Activated CD4-positive, alpha-beta T cell treated with anti-CD3 and anti-CD28 coated beads, Interleukin-2, amount 50 U/mL, for 16 hours (primary cell): ENCODE results near the gene SMIM28.
A peak's percentile ranks its signal among the peaks of the same experiment; 100 is the strongest.
"Not testable (repeated sequence)": the region's sequence is repeated elsewhere in the genome, so short reads cannot be mapped to it uniquely, and the experiment has no call there.

Experiments used
- DNase-seq: peaks from one replicate; pipeline ENCODE4 v3.0.0-alpha.2; 2020

SMIM28 gene

DNA sequence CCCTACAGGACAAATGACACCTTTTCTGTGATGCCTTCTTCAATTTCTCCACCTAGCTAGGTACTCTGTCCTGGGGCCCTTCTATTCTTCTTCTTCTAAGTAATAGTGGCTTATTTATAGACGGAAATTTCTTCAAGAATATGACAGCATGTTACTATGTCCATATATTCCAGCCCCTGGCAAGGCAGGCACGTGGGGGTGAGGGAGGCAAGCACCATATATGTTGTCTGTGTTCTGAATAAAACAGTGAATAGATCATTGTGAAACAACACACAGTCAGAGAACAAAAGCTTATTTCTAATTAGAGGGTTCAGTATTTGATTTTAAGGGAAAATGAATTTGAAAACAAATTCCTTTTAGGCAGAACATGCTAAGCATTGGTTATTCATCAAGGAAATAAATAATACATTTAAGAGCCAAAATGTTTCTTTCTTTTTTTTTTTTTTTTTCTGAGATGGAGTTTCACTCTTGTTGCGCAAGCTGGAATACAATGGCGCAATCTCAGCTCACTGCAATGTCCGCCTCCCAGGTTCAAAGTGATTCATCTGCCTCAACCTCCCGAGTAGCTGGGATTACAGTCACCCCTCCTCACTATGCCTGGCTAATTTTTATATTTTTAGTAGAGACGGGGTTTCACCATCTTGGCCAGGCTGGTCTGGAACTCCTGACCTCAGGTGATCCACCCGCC is 32.5 kb downstream of the SMIM28 start:
- DNase-seq = no peak

DNA sequence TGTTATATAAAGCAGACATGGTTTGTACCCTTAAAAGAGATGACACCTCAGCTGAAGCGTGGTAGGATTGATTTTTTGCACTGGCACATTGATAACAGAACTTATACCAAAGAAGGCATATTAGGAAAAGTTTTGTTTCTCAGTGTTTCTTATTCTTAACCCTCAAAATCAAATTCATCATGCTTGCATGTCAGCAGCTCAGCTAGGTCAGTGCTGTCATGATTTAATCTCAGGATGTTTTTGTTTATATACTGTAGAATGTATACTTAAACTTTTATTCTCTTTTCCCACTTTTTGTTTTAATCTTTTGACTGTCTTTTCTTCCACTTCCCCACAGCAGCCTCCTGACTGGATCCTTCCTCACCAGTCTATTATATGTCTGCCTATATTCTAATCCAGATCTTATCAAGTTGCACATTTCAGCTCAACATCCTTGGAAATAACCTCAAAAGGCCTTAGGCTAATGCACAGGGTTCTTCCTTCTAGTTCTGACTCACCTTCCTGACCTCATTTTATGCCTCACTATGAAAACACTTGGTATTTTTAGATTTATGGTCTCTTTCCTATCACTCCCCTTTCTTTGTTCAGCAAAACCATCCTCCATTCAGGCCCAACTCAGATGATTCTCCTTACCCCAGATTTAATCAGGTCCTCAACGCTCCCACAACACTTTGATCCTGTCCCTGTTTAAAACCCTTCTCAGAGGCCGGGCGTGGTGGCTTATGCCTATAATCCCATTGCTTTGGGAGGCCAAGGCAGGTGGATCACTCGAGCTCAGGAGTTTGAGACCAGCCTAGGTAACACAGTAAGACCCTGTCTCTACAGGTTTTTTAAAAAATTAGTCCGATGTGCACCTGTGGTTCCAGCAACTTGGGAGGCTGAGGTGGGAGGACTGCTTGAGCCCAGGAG is 33.5 kb downstream of the SMIM28 start:
- peak; percentile 77 for DNase-seq

DNA sequence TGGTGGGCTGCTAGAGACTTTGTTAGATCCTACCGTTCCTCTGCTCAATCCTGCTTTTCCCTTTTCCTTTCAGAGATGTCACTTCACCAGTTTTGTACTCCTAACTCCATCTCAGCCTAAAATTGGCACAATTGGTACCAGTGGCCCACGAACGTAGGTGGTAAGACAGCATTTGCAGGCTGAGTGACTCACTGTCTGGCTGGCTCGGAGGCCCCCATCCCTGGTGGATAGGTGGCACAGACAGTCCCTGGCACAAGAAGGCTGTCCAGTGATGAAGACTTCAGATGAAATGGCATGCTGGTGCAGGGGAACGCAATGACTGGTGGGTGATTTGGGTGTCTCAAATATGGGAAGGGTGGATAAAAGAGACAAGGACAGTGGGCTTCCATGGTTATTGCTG is 37.4 kb downstream of the SMIM28 start:
- no peak for DNase-seq

DNA sequence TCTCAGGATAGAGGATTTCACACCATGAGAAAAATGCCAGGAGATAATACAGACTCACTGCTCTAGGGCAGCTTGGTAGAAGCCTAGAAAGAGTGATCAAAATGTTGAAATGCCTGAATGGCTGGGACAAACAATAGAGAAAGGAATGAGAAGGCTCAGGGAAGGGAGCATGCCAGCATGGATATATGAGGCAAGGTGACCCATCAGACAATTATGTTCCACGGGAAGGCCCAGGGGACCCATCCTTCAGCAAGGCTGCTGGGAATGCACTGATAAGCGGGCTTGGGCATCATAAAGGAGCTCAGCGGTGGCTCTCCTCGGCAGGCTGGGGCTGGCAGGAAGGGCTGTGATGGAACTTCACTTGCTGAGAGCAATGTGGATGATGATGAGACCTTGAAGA is 38.5 kb downstream of the SMIM28 start:
- DNase-seq = no peak

DNA sequence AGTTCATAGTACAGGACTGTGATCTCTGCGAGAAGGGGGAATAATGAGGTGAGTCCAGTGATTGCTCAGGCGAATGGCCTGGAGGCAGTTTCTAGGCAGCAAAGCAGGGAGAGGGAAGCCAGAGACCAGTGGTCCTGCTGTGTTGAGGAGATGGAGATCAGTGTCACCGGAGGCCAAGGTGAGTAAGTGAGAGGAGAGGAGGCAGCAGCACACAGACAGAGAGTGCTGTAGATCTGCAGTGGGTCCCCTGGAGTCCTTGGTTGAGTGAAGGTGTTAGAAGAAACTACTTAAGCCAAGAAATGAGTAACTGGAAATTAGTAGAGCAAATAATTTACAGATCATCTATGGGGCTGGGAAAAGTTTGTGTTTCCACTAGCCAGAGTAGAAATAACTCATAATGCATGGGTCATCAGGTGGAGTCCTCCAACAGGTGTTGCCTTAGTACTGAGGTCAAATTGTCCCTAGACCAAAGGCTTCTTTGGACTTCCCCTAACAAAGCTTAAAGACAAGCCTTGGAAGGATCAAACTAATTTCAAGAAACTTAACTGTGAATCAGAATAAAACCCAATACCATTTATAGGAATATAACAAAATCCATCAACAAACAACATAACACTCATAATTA is 39.9 kb downstream of the SMIM28 start:
- DNase-seq = no peak

DNA sequence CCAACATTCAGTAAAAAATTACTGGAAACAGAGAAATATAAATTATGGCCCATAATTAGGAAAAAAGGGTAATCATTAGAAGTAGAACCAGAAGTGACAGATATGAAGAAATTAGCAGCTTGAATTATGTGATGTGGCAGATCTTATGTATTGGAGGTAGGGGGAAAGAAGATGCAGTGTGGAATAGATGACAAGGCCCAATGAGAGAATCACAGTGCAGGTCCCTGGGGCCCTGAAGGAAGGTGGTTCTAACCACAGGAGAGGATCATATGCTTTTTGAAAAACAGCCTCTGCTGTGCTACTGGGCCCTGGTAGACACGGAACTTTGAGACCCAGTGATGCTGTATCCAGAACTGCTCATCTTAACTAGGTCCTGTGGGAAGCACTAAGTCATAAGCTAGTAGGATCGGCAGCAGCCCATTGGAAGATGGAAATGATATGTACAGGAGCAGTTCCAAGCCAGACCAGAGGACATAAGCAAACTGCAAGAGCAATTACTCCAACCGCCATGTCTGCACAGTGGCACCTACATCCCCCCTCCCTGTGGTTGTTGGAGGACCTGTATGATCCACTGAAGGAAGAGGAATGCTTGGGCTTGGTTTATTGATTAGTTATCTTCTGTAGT is 40.5 kb downstream of the SMIM28 start:
- DNase-seq = no peak

DNA sequence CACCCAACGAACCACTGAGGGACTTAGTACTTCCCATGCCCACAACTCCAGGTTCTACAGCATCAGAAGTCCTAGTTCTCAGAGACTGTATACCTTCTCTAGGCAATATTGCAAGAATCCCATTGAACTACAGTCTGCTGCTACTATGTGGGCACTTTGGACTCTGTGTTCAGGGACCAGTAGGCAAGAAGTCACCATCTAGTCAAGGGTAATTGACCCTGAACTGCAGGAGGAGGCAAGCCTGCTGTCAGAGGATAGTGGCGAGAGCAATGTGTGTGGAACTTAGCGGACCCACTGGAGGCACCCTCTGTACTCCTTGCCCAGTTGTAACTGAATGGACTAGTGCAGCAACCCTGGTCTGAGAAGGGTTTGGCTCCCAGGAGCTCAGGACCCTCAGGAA is 42.1 kb downstream of the SMIM28 start:
- DNase-seq = no peak

DNA sequence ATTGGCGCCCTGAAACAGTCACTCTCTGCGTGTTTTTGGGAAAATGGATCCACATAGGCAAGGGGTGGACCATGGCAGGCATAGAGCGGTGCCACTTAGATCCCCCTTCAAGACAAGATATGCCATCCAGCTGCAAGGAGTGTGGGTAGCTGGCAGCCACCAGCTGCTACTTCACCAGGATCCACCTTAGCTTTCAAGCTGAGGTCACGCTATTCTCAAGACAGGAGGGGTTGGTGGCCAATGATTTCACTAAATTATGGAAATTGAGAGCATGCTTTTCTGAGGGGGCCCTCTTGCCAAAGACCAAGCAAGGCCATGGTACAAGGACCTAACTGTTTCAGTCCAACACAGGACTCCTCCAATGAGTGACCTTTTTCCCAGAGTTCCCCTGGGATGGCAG is 42.7 kb downstream of the SMIM28 start:
- DNase-seq = no peak

DNA sequence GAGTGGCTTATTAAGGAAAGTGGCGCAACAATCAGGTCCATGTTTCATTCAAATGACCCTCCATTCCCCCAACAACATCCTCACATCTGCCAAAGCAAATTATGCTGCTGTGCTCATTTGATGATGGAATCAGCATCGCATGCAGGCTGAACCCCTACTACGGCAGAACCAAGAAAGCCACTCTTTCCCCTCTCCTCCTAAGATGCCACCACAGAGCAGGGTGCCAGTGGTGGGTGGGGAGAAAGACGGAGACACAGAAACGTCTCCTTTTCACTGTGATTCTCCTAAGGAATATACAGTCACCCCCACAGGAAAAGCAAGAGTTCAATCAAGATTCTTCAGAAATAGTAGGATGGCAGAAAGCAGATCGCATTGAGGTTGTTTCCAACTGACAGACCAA is 43.4 kb downstream of the SMIM28 start:
- no peak for DNase-seq

DNA sequence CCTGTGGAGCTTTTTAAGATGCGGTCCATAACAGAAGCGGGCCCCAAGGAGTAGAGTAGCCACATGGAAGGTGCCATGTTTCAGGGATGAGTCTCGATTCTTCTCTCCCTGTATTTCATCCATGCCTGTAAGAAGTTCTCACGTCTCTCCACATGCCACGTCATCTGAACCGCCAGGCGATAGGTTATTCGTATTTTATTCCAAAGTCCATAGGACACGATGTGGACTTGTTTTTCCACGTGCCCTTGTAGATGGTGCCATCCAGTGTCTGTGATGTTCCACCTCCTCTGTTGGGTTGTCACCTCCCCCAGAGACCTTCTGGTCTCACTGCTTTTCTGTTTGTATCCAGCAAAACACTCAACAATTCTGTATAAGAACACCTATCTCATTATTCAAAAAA is 43.9 kb downstream of the SMIM28 start:
- no peak for DNase-seq

DNA sequence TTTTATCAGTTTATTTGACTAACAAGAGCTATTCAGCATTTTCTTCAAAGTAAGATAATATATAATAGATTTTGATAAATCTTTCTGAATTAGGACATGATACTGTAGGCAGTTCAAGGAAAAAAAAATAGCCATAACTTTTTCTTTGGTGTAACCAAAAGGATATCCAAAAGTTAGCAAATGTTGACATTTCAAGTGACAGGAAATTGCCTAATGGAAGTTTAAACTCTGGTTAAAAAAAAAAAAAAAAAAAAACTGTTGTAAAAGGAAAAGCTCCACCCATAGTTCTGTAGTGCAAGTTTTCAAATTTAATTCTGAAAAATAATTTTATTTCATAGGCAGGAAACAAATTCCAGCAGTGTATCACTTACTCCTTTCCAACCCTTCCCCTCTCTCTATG is 45.2 kb downstream of the SMIM28 start:
- DNase-seq = no peak

DNA sequence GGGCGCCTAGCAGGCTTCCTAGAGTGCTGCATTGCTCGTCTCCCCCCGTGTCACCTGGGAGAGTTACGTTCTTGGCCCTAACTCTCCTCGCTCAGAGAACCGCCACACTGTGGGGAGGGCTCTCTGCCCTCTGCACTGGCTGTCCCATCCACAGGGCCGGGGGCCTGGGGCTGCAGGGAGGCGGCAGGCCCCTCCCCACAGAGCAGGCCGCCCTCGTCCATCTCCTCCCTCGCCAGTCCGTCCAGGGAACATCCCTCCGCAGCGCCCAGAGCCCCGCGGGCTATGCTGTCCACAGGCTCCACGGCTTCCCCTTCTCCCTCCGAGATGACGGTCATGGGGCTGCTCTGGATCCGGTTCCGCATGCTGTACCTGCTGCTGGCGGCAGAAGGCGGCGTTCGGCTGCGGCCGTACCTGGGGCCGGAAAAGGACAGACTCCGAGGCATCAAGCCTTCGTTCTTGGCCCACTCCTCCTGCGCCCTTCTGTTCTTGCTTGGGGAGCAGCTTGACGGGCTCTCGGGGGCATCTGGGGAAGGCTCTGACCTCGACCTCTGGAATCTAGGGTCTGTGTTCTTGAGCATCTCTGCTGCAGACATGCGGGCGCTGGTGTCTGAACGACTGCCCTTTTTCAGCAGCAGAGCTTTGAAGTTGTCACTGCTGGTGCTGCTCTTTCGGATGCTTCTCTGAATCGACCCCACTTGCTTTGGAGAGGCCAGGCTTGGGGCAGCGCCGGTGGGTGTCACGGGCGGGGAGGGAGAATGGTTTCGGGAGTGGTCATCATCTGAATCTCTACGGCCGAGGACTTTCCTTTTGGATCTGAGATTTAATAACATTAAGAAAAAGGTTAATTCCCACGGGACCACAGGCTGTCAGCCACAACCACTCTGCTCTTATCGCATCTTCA is 46.5 kb downstream of the SMIM28 start:
- no peak for DNase-seq

DNA sequence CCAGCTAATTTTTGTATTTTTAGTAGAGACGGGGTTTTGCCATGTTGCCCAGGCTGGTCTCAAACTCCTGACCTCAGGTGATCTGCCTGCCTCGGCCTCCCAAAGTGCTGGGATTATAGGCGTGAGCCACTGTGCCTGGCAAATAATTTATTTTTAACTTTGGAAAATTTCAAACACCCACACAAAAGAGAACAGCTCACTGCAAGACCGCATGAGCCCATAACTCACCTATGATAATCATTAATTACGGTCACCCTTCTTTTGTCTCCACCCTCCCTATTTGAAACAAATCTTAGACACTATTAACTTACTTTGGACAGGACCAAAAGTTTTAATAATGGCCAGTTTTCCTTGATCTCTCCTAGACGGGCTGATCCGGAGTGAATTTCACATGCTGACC is 47.6 kb downstream of the SMIM28 start:
- not testable (repeated sequence) for DNase-seq

DNA sequence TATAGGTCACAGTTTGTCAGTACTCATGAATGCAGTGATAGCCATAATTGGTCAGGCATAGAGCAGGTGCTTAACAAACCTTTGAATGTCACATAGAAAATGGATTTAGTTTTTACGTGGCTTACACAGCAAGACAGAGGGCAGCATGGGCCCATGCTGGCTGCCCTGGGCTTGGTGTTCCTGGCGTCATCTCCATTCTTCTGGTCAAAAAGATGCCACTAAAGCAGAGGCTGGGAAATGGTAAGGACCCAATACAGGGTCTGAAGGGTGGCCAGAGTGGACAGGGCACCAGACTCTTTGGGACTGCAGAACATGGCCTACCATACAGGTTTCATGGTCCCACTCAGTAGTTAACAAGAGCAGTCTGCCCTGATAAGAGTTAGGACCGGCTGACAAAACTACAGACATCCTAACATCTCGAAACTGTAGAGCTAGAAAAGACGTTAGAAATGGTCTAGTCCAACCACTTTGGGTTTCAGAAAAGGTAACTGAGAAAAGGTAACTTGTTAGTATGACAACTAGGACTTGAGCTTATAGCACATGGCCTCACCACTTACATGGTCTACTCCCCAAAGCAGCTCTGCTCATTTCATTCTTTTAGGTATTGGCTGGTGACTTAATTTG is 48.9 kb downstream of the SMIM28 start:
- DNase-seq = no peak

DNA sequence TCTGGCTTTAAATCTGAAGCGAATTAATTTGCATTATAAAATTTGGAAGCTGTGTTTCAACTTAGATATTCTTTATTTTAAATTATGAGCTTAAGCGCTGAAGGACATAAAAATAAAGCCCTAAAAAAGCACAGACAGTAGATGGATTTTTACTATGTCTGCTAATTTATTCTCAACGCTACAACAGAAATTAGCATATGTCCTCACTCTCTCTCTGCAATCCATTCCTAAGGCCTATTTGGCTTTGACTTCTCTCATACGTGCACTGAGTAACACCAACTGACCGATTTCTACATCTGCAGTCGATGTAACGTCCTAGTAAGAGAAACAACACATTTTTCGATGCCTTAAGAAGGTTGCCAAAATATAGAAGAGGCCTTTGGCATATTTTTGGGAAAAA is 50.0 kb downstream of the SMIM28 start:
- no peak for DNase-seq

DNA sequence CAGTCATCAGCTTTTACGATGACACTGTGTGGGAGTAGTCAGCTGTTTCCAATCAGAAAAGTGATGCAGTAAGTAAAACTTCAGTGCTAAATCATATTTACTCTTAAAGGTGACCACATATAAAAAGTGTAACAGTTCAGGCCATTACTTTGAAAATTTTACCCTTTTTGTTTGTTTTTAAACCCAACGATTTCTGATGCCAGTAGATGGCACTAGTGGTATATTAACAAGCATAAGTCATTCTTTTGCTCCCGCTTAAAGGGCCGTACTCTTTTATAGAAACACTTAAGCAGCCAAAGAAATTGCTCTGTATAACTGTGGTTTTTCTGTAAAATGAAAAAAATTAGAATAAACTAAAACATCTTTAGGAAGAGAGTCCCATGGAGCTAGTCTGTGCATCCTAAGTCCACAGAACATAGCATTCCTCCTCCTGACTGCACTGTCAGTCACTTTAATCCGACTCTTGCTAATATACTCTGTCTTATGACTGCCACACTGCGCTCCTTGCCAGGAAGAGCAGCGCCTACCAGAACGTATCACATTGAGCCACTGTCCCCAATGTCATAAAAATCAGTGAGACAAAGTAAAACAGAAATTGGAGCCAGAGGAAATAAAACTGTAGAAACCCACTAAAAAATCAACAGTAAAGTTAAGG is 51.4 kb downstream of the SMIM28 start:
- peak; percentile 48 for DNase-seq

DNA sequence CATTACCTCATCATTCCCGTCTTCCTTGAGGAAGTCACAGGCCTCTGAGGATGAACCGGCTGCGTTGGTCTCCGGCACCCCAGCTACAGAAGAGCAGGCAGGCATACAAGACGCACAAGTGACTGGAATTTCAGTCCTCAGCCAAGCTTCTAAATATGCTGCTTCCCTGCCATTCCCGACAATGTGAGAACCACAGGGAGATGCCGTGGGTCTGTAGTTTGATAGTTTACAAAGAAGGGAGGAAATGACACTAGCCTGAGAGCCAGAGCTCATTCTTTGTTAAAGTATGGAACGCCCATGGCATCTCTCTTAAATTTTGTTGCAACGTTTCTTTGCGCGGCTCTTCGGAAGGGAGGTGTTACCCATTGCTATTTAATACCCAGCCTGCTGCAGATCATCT is 52.1 kb downstream of the SMIM28 start:
- no peak for DNase-seq

DNA sequence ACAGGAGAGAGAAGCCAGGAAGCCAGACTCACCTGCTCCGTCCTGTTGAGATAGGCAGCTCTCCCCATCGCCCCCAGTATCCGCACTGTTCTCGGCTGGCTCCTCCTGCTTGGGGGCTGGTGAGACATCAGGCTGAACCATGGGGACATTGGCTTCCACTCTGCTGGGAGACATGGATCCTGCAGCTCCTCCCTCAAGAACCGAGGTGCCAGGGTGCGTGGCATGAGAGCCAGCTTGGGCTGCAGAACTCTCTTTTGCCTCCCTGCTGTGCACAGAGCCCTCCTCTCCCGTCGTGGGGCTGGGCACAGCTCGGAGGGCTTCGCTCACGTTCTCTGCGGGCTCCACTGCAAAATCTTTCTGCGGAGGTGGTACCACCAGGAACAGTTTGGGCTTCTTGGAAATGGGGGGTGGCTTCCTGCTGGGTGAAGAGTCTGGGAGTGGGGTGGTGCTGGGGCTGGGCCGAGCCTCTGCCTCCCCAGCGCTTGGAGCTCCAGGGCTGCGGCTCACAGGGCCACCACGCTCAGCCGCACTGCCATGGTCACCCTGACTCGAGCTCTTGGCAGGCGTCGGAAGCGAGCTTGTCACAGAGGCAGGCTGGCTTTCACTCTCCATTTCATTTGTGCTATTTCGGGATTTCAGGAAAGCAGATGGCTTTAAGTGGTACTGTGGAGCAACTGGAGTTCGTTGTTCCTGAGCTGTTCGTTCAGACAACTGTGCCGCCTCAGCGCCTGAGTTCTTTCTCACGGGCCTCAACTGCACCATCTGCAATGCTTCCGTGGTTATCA is 52.8 kb downstream of the SMIM28 start:
- DNase-seq = no peak

DNA sequence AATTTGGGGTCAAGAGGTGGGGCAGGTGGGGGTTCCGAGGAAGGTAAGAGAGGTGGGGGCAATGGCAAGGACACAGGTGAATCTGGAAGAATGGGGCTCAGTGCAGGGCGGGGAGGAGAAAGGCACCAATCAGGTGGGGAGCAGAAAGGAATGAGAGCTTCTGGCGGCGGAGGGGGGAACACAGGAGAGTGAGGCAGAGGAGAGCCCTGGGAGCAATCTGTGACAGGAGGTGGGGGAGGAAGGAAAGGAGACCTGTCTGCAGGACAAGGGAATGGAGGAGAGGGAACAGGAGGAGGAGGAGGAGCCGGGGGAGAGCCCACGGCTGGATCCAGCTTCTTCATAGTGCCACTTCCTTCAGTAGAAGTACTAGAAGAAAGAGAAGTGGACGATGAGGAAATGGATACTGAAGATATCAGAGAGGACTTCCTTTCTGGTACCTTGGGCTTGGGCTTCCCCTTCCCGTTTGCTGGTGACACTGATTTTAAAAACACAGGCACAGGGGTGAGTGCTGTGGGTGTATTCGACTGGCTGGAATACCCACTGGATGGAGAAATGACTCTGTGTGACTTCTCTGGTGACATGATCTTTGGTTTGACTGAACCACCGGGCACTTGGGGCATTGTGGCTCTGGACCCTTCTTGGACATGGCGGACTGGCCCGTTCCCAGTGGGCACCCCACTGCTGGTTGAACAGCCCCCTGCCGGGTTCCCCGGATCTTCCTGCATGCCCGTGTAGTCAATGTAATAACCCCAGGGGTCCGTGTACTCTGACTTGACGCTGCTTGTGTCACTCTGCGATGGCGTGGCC is 53.8 kb downstream of the SMIM28 start:
- no peak for DNase-seq

DNA sequence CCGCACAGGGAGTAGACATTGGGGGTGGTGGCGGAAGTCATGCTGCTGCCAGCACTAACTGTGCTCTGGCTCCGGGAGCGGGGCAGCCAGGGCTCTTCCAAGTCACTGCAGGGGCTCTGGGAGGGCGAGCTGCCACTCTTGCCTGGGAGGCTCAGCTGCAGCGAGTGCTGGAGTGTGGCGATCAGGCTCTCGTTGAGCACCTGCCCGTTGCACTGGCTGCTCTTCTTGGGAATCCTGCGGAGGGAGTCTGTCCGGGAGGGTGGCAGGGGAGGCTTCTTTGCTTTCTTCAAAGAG is 54.3 kb downstream of the SMIM28 start:
- DNase-seq = no peak
